Measurements from ENCODE around the gene TBCCD1. TPM values are rescaled to one million over a fixed set of nuclear protein-coding genes. Genes with fewer than 3 reads are reported as not detected.

TBCCD1 gene
- total RNA-seq, 4 donors from 2014 or later: 9.9 to 13.2 (median 11.5) TPM

DNA sequence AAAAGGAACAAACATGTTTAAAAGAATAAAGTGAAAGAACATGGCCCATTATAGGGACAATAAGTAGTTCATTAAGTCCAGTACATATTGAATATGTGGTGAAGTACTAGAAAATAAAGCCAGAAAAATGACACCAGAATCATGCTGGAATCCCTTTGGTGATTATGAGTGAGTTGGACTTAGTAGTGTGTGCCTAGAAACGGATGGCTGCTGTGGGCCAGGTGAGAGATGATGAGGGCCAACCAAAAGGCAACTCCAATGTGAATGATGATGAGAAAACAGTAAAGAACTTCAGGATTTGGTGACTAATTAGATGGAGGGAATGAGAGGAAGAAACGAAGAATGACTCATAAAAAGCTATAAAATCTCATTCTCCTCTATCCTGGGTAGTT lies 26.3 kb downstream of the TBCCD1 start:
- H3K9me3 ChIP-seq: no peaks in the 10 kb centered on the region
- TF ChIP-seq, protein P1, sequence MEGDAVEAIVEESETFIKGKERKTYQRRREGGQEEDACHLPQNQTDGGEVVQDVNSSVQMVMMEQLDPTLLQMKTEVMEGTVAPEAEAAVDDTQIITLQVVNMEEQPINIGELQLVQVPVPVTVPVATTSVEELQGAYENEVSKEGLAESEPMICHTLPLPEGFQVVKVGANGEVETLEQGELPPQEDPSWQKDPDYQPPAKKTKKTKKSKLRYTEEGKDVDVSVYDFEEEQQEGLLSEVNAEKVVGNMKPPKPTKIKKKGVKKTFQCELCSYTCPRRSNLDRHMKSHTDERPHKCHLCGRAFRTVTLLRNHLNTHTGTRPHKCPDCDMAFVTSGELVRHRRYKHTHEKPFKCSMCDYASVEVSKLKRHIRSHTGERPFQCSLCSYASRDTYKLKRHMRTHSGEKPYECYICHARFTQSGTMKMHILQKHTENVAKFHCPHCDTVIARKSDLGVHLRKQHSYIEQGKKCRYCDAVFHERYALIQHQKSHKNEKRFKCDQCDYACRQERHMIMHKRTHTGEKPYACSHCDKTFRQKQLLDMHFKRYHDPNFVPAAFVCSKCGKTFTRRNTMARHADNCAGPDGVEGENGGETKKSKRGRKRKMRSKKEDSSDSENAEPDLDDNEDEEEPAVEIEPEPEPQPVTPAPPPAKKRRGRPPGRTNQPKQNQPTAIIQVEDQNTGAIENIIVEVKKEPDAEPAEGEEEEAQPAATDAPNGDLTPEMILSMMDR (IDR thresholded peaks at IDR 0.05): no peak
- no peak for TF ChIP-seq POLR2AphosphoS5 (IDR thresholded peaks at IDR 0.05)
- no peak overlapping the region for H3K27ac ChIP-seq (replicated peaks in 1 of 4)
- H3K27me3 ChIP-seq: no peaks in the 10 kb centered on the region
- intact Hi-C loops (cut with DNase I): loop anchor here (2.0 to 5.0 kb wide), 2 partner anchors 284 to 558 kb away; no protein-coding TSS in a partner anchor
- 49% methylated on average over 2 of the region's 2 CpGs for WGBS
- H3K4me3 ChIP-seq: no peak overlapping the region
- DNase-seq (ENCODE audit: extremely low spot score): no peak
- peaks cover 0 to 29% (median 4%) of the 10 kb centered on the region in 4 donors for H3K36me3 ChIP-seq
- H3K4me1 ChIP-seq: peaks cover 12 to 21% (median 19%) of the 10 kb centered on the region in 4 donors

DNA sequence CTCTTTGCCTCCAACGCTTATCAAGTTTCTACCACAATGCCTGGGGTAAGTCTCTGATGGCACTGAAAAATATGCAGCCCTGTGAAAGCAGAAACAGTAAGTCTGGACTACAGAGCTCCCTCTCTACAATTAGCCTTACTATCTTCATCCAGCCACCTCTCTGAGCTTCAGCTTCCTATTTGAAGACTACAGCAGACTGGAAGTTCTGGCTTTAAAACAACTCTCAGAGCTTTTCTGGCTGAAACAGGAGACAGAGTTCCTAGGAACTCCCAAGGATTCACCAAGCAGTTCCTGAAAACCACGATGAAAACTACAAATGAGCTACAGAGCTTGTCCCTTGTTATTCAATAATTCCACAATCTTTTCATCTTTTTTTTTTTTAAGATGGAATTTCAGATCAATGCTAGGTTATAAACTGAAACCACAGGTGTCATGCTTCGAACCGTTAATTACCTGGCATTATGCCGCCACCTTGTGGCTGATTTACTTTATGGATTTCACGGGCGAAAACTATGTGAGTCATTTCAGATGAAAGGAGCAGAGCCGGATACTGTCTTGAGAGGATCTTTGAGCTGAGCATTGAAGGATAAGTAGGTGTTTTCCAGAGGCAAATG lies 26.8 kb downstream of the TBCCD1 start:
- no peaks in the 10 kb centered on the region for H3K9me3 ChIP-seq
- no peaks in the 10 kb centered on the region for H3K27me3 ChIP-seq
- intact Hi-C loops (cut with DNase I): loop anchor here (2.0 to 5.0 kb wide), 2 partner anchors 283 to 558 kb away; no protein-coding TSS in a partner anchor
- TF ChIP-seq POLR2AphosphoS5 (IDR thresholded peaks at IDR 0.05) (peak in 1 of 2 donors; percentile 43), POLR2A (IDR thresholded peaks at IDR 0.05; ENCODE audit: low read depth) (no peak), EP300 (IDR thresholded peaks at IDR 0.05) (no peak)
- TF ChIP-seq, protein P1 (IDR thresholded peaks at IDR 0.05): peak; percentile 71 to 83 (median 77)
- WGBS: 10% methylated on average over 8 of the region's 8 CpGs
- H3K36me3 ChIP-seq: peaks cover 0 to 29% (median 4%) of the 10 kb centered on the region in 4 donors
- peak; percentile 93 for DNase-seq (ENCODE audit: extremely low spot score)
- H3K4me3 ChIP-seq: peak overlapping the region in 3 of 4 donors; percentile 15 to 34 (median 30)
- H3K27ac ChIP-seq (replicated peaks in 1 of 4): peak overlapping the region in 3 of 4 donors; percentile 19 to 62 (median 49)
- peaks cover 12 to 21% (median 19%) of the 10 kb centered on the region in 4 donors for H3K4me1 ChIP-seq

DNA sequence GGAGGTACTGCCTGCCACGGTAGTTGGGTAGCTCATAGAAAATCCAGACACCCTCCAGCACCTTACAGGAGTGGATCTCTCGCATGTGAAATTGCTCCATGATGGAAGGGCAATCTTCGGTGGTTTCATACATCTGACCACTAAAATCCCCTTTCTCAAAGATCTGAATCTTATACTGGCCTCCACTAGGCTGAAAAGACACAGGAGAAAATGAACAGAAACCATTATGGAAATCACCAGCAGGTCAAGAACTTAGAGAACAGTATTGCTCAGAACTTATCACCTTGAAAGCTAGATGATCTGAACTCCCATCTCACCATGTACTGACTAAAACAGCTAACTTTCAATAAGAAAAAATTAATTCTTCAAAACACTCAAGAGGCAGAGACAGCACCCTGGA lies 28.4 kb downstream of the TBCCD1 start:
- peaks cover 0 to 16% (median 1%) of the 10 kb centered on the region in 4 donors for H3K36me3 ChIP-seq
- no peak overlapping the region for H3K27ac ChIP-seq (replicated peaks in 1 of 4)
- no peak for DNase-seq (ENCODE audit: extremely low spot score)
- peaks cover 12 to 21% (median 19%) of the 10 kb centered on the region in 4 donors for H3K4me1 ChIP-seq
- WGBS: no CpG with 5 or more reads among the region's 3 CpGs
- H3K4me3 ChIP-seq: no peak overlapping the region
- intact Hi-C loops (cut with DNase I): no loop called here
- H3K27me3 ChIP-seq: no peaks in the 10 kb centered on the region
- no peaks in the 10 kb centered on the region for H3K9me3 ChIP-seq
- TF ChIP-seq POLR2AphosphoS5 (IDR thresholded peaks at IDR 0.05) (no peak), POLR2A (IDR thresholded peaks at IDR 0.05; ENCODE audit: low read depth) (no peak), EP300 (IDR thresholded peaks at IDR 0.05) (no peak)

DNA sequence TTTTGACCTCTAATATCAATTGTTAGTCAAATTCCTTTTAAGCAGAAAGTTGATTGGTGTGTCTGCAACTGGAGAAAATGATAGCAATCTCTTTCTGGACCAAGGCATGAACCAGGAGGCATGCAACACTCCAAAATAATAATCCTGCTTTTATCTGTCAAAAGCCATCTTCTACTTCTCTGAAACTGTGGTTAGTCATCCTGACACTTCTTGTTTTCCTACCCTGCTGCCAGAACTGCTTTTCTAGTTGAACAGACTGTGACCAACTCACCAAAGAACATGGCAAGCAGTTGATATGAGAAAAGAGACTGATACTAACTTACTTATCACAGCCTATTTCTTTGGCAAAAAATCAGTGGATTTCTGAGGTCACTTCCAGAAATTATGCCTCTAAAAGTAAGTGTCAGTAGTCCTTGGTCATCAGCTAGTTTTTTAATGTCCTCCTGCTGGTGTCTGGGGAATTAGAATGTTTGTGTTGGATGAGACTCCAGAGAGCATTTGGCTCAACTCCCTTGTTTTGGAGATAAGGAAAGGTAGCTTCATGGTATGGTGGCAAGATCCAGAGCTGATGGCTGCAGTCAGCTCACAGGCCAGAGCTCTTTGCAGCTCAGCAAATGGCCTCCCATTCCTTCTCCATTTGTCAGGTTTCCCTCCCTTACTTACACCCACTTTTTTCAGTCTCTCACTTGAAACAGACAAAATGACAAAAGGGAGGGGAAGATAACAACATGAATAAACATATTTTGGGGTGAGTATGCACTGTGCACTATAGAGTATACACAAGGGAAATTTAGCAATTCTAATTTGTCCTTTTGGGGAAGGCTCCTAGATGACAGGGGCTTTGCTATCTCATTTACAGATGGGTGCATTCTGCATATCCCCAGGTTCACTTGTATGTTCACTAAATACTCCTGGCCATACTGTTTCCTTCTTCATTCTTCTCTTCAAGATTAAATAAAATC lies 30.0 kb downstream of the TBCCD1 start:
- Histone ChIP-seq H3K27ac (replicated peaks in 1 of 4) (no peak overlapping the region), H3K4me1 (peaks cover 12 to 21% (median 19%) of the 10 kb centered on the region in 4 donors), H3K4me3 (no peak overlapping the region), H3K9me3 (no peaks in the 10 kb centered on the region), H3K36me3 (peaks cover 0 to 9% (median 0%) of the 10 kb centered on the region in 4 donors), H3K27me3 (no peaks in the 10 kb centered on the region)
- TF ChIP-seq EP300 (IDR thresholded peaks at IDR 0.05) (no peak), POLR2A (IDR thresholded peaks at IDR 0.05; ENCODE audit: low read depth) (no peak)
- DNase-seq (ENCODE audit: extremely low spot score): no peak
- intact Hi-C loops (cut with DNase I): no loop called here

DNA sequence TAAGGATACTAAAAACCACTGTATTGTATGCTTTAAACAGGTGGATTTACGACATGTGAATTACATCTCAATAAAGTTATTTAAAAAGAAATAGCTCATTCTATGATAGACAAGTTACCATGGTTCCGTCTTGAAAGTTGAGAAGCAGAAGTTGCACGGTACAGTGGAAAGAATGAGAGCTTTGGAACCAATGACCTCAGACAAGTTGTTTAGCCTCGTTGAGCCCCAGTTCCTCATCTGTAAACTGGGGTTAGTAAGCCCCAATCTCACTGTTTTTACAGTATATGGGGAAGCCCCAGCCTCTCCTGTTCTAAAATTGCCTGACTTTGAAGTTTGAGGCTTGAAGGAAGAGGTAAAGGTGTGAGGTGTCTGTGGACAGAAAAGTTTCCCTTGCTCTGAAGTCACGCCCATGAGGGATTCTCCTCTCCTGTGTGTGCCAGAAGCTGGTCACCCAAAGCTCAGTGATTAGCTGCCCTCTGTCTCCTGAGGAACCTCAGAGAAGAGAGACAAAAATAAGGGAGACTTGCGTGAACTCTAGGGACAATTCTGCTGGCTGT lies 32.9 kb downstream of the TBCCD1 start:
- peaks cover 8 to 12% (median 9%) of the 10 kb centered on the region in 4 donors for H3K4me1 ChIP-seq
- 91% methylated on average over 6 of the region's 6 CpGs for WGBS
- no peak overlapping the region for H3K27ac ChIP-seq (replicated peaks in 1 of 4)
- no peak overlapping the region for H3K4me3 ChIP-seq
- no peak for TF ChIP-seq EP300 (IDR thresholded peaks at IDR 0.05)
- TF ChIP-seq, protein P1 (IDR thresholded peaks at IDR 0.05): no peak
- no peak for TF ChIP-seq POLR2AphosphoS5 (IDR thresholded peaks at IDR 0.05)
- no peak for TF ChIP-seq POLR2A (IDR thresholded peaks at IDR 0.05; ENCODE audit: low read depth)
- H3K9me3 ChIP-seq: no peaks in the 10 kb centered on the region
- peaks cover 0 to 8% (median 0%) of the 10 kb centered on the region in 4 donors for H3K36me3 ChIP-seq
- H3K27me3 ChIP-seq: no peaks in the 10 kb centered on the region
- DNase-seq (ENCODE audit: extremely low spot score): no peak
- intact Hi-C loops (cut with DNase I): no loop called here

Measured in esophagus muscularis mucosa (tissue), 4 donors.